Duodenal mucosa (tissue), 2 donors: Measurements from ENCODE around the gene IKZF1.

Experiments
- H3K27ac ChIP-seq: one replicate; pipeline ENCODE4 v1.7.0; 2013; ENCODE audit warnings: low read depth, low read length
- H3K27me3 ChIP-seq, 2 donors: one replicate each; pipeline ENCODE4 v1.7.0; 2013; ENCODE audit warnings: low read length in 2 of 2, control low read depth in 1 of 2; ENCODE audit not compliant: insufficient read depth in 2 of 2, control insufficient read depth in 1 of 2
- H3K36me3 ChIP-seq, 2 donors: one replicate each; pipeline ENCODE4 v1.7.0; 2013; ENCODE audit warnings: low read length in 2 of 2, control low read depth in 1 of 2; ENCODE audit not compliant: insufficient read depth in 2 of 2, control insufficient read depth in 1 of 2
- H3K4me1 ChIP-seq, 2 donors: one replicate each; pipeline ENCODE4 v1.7.0; 2013; ENCODE audit warnings: low read length in 2 of 2, control low read depth in 1 of 2; ENCODE audit not compliant: insufficient read depth in 2 of 2, control insufficient read depth in 1 of 2
- H3K4me3 ChIP-seq, 2 donors: one replicate each; pipeline ENCODE4 v1.7.0; 2013; ENCODE audit warnings: low read length in 2 of 2, low read depth in 1 of 2
- H3K9ac ChIP-seq, 2 donors: one replicate each; pipeline ENCODE4 v1.7.0; 2013; ENCODE audit warnings: low read length in 2 of 2, low read depth in 1 of 2
- H3K9me3 ChIP-seq, 2 donors: one replicate each; pipeline ENCODE4 v1.7.0; 2013; ENCODE audit warnings: low read length in 2 of 2, control low read depth in 1 of 2; ENCODE audit not compliant: control insufficient read depth in 1 of 2

Gene IKZF1

DNA sequence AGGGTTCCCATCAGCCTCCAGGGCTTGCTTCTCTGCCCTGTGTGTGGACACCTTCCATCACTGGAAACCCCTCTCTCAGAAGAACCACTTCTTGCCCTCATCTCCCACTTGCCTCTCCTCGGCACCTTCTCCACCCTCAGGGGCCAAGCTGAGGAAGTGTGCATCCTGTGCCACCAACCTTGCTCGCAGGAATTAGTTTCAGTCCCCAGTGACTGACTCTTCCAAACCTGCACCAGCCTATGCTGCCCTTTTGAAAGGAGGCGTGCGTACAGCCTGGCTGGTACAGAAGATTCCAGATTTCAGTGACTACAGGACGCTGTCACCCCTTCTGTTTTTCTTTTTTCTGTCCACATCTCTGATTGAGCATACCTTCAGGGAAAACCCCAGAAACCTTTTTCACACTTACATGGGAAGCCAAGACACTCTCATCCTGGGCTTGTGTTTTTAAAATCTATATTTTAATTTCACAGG is 67.1 kb downstream of the IKZF1 start:
- Histone ChIP-seq H3K9ac (no peak overlapping the region), H3K9me3 (peaks cover 5 to 7% of the 10 kb centered on the region in 2 donors), H3K36me3 (peaks cover 4 to 5% of the 10 kb centered on the region in 2 donors), H3K27ac (no peak overlapping the region), H3K27me3 (no peaks in the 10 kb centered on the region), H3K4me3 (no peak overlapping the region), H3K4me1 (no peaks in the 10 kb centered on the region)

DNA sequence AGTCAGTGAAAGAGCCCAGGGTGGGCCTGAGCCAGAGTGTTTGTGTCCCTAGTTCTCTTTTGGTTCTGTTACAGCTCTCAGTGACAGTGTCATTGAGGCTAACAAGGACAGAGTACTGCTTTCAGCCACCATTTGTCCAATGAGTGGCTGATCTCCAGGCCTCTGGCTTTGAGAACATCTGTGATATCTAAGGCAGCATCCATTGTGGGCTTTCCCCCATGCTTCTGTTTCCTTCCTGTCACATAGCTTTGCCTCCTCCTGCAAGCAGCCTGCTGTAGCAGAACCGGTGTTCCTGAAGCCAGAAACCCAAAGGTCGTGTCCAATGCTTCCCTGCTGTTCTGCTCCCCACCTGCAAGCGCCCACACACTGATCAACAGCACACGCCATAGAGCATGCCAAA is 68.4 kb downstream of the IKZF1 start:
- Histone ChIP-seq H3K9me3 (peaks cover 5 to 7% of the 10 kb centered on the region in 2 donors), H3K27ac (no peak overlapping the region), H3K27me3 (no peaks in the 10 kb centered on the region), H3K9ac (no peak overlapping the region), H3K4me3 (no peak overlapping the region), H3K36me3 (peaks cover 5 to 8% of the 10 kb centered on the region in 2 donors), H3K4me1 (no peaks in the 10 kb centered on the region)

GRCh38 chr7:50376056-50376820 is 71.7 kb downstream of the IKZF1 start:
- H3K4me1 ChIP-seq: no peaks in the 10 kb centered on the region
- H3K27ac ChIP-seq: no peak overlapping the region
- H3K9me3 ChIP-seq: no peaks in the 10 kb centered on the region
- no peaks in the 10 kb centered on the region for H3K27me3 ChIP-seq
- peaks cover 5 to 8% of the 10 kb centered on the region in 2 donors for H3K36me3 ChIP-seq
- H3K9ac ChIP-seq: no peak overlapping the region
- no peak overlapping the region for H3K4me3 ChIP-seq

DNA sequence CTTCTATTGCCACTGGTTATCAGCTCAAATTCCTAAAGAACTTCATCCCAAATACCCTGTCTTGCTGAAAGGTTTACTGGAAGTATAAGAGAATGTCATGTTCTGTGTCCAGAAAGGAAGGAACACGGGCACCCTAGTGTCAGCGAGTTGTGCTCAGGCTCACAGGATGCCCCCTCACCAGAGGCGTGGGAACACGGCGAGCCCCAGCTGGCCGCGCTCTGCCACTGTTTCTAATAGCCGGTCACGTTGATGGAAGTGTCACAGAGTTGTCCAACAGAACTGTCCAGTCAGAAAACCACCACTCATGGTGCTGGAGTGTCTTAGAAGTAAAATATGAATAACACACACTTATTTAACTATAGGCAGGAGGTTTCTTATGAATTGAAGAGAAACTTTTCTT is 72.8 kb downstream of the IKZF1 start:
- Histone ChIP-seq H3K9me3 (no peaks in the 10 kb centered on the region), H3K27ac (no peak overlapping the region), H3K27me3 (no peaks in the 10 kb centered on the region), H3K4me1 (no peaks in the 10 kb centered on the region), H3K4me3 (no peak overlapping the region), H3K9ac (no peak overlapping the region), H3K36me3 (peaks cover 5 to 9% of the 10 kb centered on the region in 2 donors)

- H3K27ac ChIP-seq: no peak overlapping the region
- no peaks in the 10 kb centered on the region for H3K9me3 ChIP-seq
- H3K4me1 ChIP-seq: no peaks in the 10 kb centered on the region
- no peak overlapping the region for H3K9ac ChIP-seq
- H3K36me3 ChIP-seq: peaks cover 0 to 13% of the 10 kb centered on the region in 2 donors
- H3K4me3 ChIP-seq: no peak overlapping the region
- H3K27me3 ChIP-seq: no peaks in the 10 kb centered on the region
These were observed 74.6 kb downstream of the IKZF1 start for GRCh38 chr7:50379082-50379481.

DNA sequence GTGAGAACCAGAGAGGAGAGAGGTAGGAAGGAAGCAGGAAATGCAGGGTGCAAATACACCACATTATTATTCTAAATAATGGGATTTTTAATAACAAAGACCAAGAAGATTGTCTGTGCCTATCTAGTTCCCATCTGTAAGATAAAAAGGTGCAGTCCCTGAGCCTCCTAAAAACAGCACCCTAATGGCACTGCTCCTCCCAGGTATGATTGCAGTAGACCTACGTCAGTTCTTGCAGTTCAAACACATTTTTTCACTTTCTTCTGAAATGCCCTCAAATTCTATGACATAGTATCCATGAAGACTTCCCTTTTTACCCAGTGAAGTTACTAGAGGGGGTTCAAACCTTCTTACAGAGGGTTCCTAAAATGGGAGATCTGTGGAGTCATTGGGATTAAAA is 75.0 kb downstream of the IKZF1 start:
- Histone ChIP-seq H3K9me3 (no peaks in the 10 kb centered on the region), H3K27me3 (peaks cover 0 to 2% of the 10 kb centered on the region in 2 donors), H3K4me3 (no peak overlapping the region), H3K9ac (no peak overlapping the region), H3K36me3 (peaks cover 2 to 17% of the 10 kb centered on the region in 2 donors), H3K4me1 (no peaks in the 10 kb centered on the region), H3K27ac (no peak overlapping the region)

GRCh38 chr7:50382455-50382854 is 77.9 kb downstream of the IKZF1 start:
- Histone ChIP-seq H3K27ac (no peak overlapping the region), H3K9me3 (no peaks in the 10 kb centered on the region), H3K27me3 (peaks cover 0 to 2% of the 10 kb centered on the region in 2 donors), H3K4me3 (no peak overlapping the region), H3K9ac (no peak overlapping the region), H3K36me3 (peaks cover 2 to 20% of the 10 kb centered on the region in 2 donors), H3K4me1 (no peaks in the 10 kb centered on the region)

- Histone ChIP-seq H3K9me3 (no peaks in the 10 kb centered on the region), H3K4me1 (no peaks in the 10 kb centered on the region), H3K36me3 (peaks cover 2 to 34% of the 10 kb centered on the region in 2 donors), H3K27me3 (peaks cover 0 to 2% of the 10 kb centered on the region in 2 donors), H3K4me3 (no peak overlapping the region), H3K27ac (no peak overlapping the region), H3K9ac (no peak overlapping the region)
These were observed 82.8 kb downstream of the IKZF1 start for GRCh38 chr7:50387351-50387750.

DNA sequence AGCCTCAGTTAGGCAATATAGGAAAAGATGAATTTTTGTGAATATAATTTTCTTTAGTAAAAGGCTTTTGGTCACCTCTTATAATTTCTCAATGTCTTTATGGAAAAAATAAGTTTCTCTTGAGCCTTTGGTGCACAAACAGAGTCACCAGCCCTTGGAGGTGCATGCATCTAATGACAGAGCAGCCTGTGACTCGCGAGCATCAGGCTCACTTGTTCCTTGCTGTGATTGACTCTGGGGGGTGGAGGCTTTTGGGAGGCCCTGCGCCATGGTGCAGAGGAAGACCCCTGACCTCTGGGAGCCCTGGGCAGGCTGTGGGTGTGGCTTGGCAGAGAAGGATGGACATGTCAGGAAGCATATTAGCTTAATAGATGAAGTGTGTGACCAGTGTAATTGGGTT is 85.4 kb downstream of the IKZF1 start:
- no peak overlapping the region for H3K27ac ChIP-seq
- peaks cover 0 to 23% of the 10 kb centered on the region in 2 donors for H3K36me3 ChIP-seq
- H3K9ac ChIP-seq: no peak overlapping the region
- H3K4me3 ChIP-seq: no peak overlapping the region
- H3K27me3 ChIP-seq: no peaks in the 10 kb centered on the region
- peaks cover 0 to 6% of the 10 kb centered on the region in 2 donors for H3K4me1 ChIP-seq
- H3K9me3 ChIP-seq: no peaks in the 10 kb centered on the region

DNA sequence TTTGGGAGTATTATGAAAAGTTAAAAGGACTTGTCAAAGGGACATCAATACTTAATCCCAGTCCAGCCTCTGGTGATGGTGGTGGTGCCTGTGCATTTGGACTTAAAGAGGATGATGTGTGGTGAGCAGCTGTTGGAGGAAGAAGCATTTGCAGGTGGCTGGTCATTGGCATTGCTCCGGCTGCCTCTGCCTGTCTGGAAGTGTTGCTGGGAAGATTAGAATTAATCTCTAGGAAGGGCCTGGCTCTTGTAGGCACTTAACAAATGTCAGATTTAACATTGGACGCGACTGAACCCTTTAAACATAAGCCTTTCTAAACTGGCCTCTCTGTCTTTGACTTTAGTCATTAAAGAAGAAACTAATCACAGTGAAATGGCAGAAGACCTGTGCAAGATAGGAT is 86.9 kb downstream of the IKZF1 start:
- Histone ChIP-seq H3K27ac (no peak overlapping the region), H3K36me3 (peaks cover 0 to 23% of the 10 kb centered on the region in 2 donors), H3K9ac (no peak overlapping the region), H3K9me3 (no peaks in the 10 kb centered on the region), H3K27me3 (no peaks in the 10 kb centered on the region), H3K4me1 (peaks cover 0 to 6% of the 10 kb centered on the region in 2 donors), H3K4me3 (no peak overlapping the region)
